PC-9 (cell line): ENCODE data around the gene LRIG3. TPM values are rescaled to one million over a fixed set of nuclear protein-coding genes. Genes with fewer than 3 reads are reported as not detected.

Experiments used
- BruUV-seq: library from RNA; stranded (reverse); fragments of 400-500 nt; replicated peaks from 2 replicates; lab custom pipeline; 2021; lab: Mats Ljungman, UMichigan
- CTCF ChIA-PET: fragments of 300-600 bp; sonication (Branson Sonifier 250); formaldehyde crosslinking; loops from one replicate; lab custom pipeline; 2022; ENCODE audit warnings: antibody characterized with exemption; lab: Charles Lee
- POLR2A ChIA-PET: fragments of 300-600 bp; sonication (Branson Sonifier 250); formaldehyde crosslinking; loops from one replicate; lab custom pipeline; 2022; ENCODE audit warnings: antibody characterized with exemption; ENCODE audit not compliant: unreplicated experiment; lab: Charles Lee
- DNase-seq, 2 experiments: peaks; one replicate each; pipeline versions ENCODE4 v3.0.0 to v3.0.0-alpha.2; 2015 to 2022; ENCODE audit warnings: mixed read lengths in 1 of 2
- H2AFZ ChIP-seq: fragments of 200-600 bp; sonication (generic); 2 replicates; pipeline ENCODE4 v1.8.1; 2017; ENCODE audit warnings: antibody characterized with exemption
- H3F3A ChIP-seq: fragments of 200-600 bp; sonication (generic); 2 replicates; pipeline ENCODE4 v1.8.1; 2017; ENCODE audit warnings: antibody characterized with exemption, mild to moderate bottlenecking, low read depth; ENCODE audit not compliant: insufficient read depth
- H3K27ac ChIP-seq: fragments of 200-600 bp; sonication (generic); 2 replicates; pipeline ENCODE4 v1.6.1; 2016; ENCODE audit warnings: mixed run types
- H3K27me3 ChIP-seq: fragments of 200-600 bp; sonication (generic); 2 replicates; pipeline ENCODE4 v1.6.1; 2016; ENCODE audit warnings: low read depth, mixed run types; ENCODE audit not compliant: insufficient read depth
- H3K36me3 ChIP-seq: fragments of 200-600 bp; sonication (generic); 2 replicates; pipeline ENCODE4 v1.6.1; 2016; ENCODE audit warnings: low read depth, mixed run types
- H3K4me1 ChIP-seq: fragments of 200-600 bp; sonication (generic); replicated peaks from 2 replicates; pipeline ENCODE4 v1.6.1; 2016; ENCODE audit warnings: mixed run types; ENCODE audit not compliant: insufficient read depth
- H3K4me2 ChIP-seq: fragments of 200-600 bp; sonication (generic); 2 replicates; pipeline ENCODE4 v1.6.1; 2017; ENCODE audit warnings: mixed run types
- H3K4me3 ChIP-seq: fragments of 200-600 bp; sonication (generic); 2 replicates; pipeline ENCODE4 v1.6.1; 2016; ENCODE audit warnings: mixed run types
- H3K79me2 ChIP-seq: fragments of 200-600 bp; sonication (generic); 2 replicates; pipeline ENCODE4 v1.6.1; 2017; ENCODE audit warnings: low read depth, mixed run types
- H3K9me2 ChIP-seq: fragments of 200-600 bp; sonication (generic); 2 replicates; pipeline ENCODE4 v1.8.1; 2017; ENCODE audit warnings: mild to moderate bottlenecking; ENCODE audit not compliant: insufficient read depth
- H3K9me3 ChIP-seq: fragments of 200-600 bp; sonication (generic); 2 replicates; pipeline ENCODE4 v1.8.1; 2016; ENCODE audit warnings: low read depth; ENCODE audit not compliant: insufficient read depth
- H4K20me1 ChIP-seq: fragments of 200-600 bp; sonication (generic); 2 replicates; pipeline ENCODE4 v1.8.1; 2017; ENCODE audit not compliant: insufficient read depth
- EZH2 ChIP-seq: fragments of 200-600 bp; sonication (generic); IDR thresholded peaks from 2 replicates; pipeline ENCODE4 v1.8.0; 2017; ENCODE audit warnings: antibody characterized with exemption, low read depth
- intact Hi-C: fragments of 100-400 bp; cut with micrococcal nuclease; formaldehyde crosslinking; loops from one replicate; pipeline ENCODE4 v1.10.0; 2022; ENCODE audit not compliant: unreplicated experiment
- total RNA-seq: library from RNA; stranded (reverse); gene quantifications from 2 replicates; pipeline ENCODE4 v1.2.3, GENCODE V29; 2021
- TF ChIP-seq, protein P1 (sequence below): fragments of 200-600 bp; sonication (generic); conservative IDR thresholded peaks from 2 replicates; pipeline ENCODE4 v1.6.1; 2017; ENCODE audit warnings: mixed run types, antibody characterized with exemption, mild to moderate bottlenecking, moderate library complexity

Gene LRIG3
- total RNA-seq, 1 experiment from 2014 or later, result 10.6 TPM

DNA sequence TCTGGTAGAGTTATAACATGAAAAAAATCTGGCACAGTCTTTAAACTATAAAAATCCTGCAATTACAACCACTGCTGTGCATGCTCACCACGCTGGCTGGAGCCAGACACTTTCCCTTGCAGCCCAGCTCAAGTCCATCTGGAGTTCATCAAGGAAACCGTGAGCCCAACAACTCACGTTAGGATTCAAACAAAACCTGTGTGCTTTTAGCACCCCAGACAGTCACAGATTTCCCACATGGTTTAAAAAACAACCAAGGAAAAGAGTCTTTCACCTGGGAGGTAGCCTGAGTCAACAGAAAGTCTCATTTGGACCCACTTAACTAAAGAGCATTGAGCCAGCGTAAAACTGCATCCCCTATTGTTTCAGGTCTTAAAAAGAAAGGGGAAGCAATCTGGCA is 4.7 kb downstream of the LRIG3 start:
- Histone ChIP-seq H3K9me2 (no peaks in the 10 kb centered on the region), H3K27ac (no peak overlapping the region), H3K27me3 (no peaks in the 10 kb centered on the region), H3K4me1 (peaks cover 19% of the 10 kb centered on the region), H2AFZ (no peak overlapping the region), H3K4me3 (no peak overlapping the region), H4K20me1 (no peaks in the 10 kb centered on the region; the same call in 1 of the 2 replicates), H3K4me2 (no peak overlapping the region), H3K36me3 (peaks cover 15% of the 10 kb centered on the region; the same call in 1 of the 2 replicates), H3K9me3 (no peaks in the 10 kb centered on the region), H3F3A (no peaks in the 10 kb centered on the region; the same call in 1 of the 2 replicates), H3K79me2 (peaks cover 58% of the 10 kb centered on the region)
- no peak for TF ChIP-seq EZH2
- TF ChIP-seq, protein P1, sequence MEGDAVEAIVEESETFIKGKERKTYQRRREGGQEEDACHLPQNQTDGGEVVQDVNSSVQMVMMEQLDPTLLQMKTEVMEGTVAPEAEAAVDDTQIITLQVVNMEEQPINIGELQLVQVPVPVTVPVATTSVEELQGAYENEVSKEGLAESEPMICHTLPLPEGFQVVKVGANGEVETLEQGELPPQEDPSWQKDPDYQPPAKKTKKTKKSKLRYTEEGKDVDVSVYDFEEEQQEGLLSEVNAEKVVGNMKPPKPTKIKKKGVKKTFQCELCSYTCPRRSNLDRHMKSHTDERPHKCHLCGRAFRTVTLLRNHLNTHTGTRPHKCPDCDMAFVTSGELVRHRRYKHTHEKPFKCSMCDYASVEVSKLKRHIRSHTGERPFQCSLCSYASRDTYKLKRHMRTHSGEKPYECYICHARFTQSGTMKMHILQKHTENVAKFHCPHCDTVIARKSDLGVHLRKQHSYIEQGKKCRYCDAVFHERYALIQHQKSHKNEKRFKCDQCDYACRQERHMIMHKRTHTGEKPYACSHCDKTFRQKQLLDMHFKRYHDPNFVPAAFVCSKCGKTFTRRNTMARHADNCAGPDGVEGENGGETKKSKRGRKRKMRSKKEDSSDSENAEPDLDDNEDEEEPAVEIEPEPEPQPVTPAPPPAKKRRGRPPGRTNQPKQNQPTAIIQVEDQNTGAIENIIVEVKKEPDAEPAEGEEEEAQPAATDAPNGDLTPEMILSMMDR, result no peak
- DNase-seq, result no peak
- POLR2A ChIA-PET, result no interaction called here
- intact Hi-C loops, result no loop called here
- CTCF ChIA-PET, result no interaction called here
- no TSS peak for BruUV-seq

DNA sequence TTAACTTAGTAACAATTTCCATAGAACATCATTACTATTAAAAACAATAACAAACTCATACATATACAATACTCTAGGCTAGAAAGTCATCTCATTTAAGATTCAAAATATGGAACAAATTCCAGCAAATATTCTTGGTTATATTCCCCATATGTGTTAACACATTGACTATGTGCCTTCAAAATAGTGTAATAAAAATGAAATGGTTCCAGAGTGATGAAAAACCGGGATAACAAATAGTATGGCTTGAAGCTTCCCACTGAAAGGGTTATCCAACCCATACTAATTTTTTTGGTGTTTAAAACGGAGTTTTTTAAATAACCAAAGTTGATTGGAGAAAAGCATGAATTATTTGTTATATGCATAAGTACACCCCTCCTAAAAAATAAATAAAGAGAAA is 5.3 kb downstream of the LRIG3 start:
- no peak overlapping the region for H2AFZ ChIP-seq
- TF ChIP-seq, protein P1, result no peak
- TF ChIP-seq EZH2, result no peak
- peaks cover 19% of the 10 kb centered on the region for H3K4me1 ChIP-seq
- no TSS peak for BruUV-seq
- H3K4me3 ChIP-seq, result no peak overlapping the region
- no peaks in the 10 kb centered on the region for H3K27me3 ChIP-seq
- no peaks in the 10 kb centered on the region for H3K9me3 ChIP-seq
- H3F3A ChIP-seq, result no peaks in the 10 kb centered on the region; the same call in 1 of the 2 replicates
- intact Hi-C loops, result no loop called here
- no peaks in the 10 kb centered on the region for H3K9me2 ChIP-seq
- peaks cover 15% of the 10 kb centered on the region; the same call in 1 of the 2 replicates for H3K36me3 ChIP-seq
- H3K4me2 ChIP-seq, result no peak overlapping the region
- H3K79me2 ChIP-seq, result peaks cover 58% of the 10 kb centered on the region
- no peak overlapping the region for H3K27ac ChIP-seq
- DNase-seq, result no peak
- POLR2A ChIA-PET, result no interaction called here
- CTCF ChIA-PET, result no interaction called here
- no peaks in the 10 kb centered on the region; the same call in 1 of the 2 replicates for H4K20me1 ChIP-seq

DNA sequence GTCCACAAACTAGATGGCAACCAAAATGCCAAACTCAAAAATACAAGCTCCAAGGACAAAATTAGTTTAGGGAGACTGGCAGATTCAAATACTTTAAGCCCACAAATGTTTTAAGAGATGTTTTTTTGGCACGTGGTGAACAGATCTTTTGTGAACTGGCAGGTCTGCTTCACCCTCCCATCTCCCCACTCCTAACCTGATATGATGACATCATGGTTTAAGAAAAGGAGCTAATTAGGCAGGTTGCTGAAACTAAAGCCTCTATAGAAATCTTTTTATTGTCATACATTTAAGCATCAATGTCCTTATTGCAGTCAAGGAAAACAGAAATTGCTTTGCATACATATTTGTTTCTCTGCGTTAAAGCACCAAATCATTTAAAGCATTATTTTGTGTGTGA is 5.8 kb downstream of the LRIG3 start:
- intact Hi-C loops, result no loop called here
- no peak overlapping the region for H3K27ac ChIP-seq

More for the DNA sequence above, 5.8 kb downstream of the LRIG3 start:
- Histone ChIP-seq H4K20me1 (no peaks in the 10 kb centered on the region; the same call in 1 of the 2 replicates), H3K9me2 (no peaks in the 10 kb centered on the region), H2AFZ (no peak overlapping the region), H3K4me2 (no peak overlapping the region), H3F3A (no peaks in the 10 kb centered on the region; the same call in 1 of the 2 replicates), H3K4me1 (peaks cover 19% of the 10 kb centered on the region), H3K9me3 (no peaks in the 10 kb centered on the region), H3K4me3 (no peak overlapping the region), H3K27me3 (no peaks in the 10 kb centered on the region), H3K36me3 (peaks cover 15% of the 10 kb centered on the region; the same call in 1 of the 2 replicates), H3K79me2 (peaks cover 54% of the 10 kb centered on the region)
- no peak for DNase-seq
- no TSS peak for BruUV-seq
- POLR2A ChIA-PET, result no interaction called here
- TF ChIP-seq, protein P1, result no peak
- TF ChIP-seq EZH2, result no peak
- CTCF ChIA-PET, result interaction anchor here (0.8 kb wide), 1 partner anchor 27 kb away, joined by 3 read pairs; no protein-coding TSS in a partner anchor
